GM23338 (cell line): ENCODE results near the gene TXNRD1. TPM values are rescaled to one million over a fixed set of nuclear protein-coding genes. Genes with fewer than 3 reads are reported as not detected.

Experiments used
- ATAC-seq: fragments of 200-7000 bp; cut with Tn5 transposase; 3 replicates; pipeline ENCODE4 v1.9.1; 2020
- DNase-seq: peaks from one replicate; pipeline ENCODE4 v3.0.0-alpha.2; 2015; ENCODE audit warnings: low spot score
- H2AFZ ChIP-seq: fragments of 200-600 bp; sonication (generic); 2 replicates; pipeline ENCODE4 v1.8.0; 2016; ENCODE audit warnings: antibody characterized with exemption, mild to moderate bottlenecking, moderate library complexity
- H3F3A ChIP-seq: fragments of 200-600 bp; sonication (generic); replicated peaks from 2 replicates; pipeline ENCODE4 v1.8.0; 2017; ENCODE audit warnings: antibody characterized with exemption, mixed run types, low read depth
- H3K27ac ChIP-seq: fragments of 200-600 bp; sonication (generic); 2 replicates; pipeline ENCODE4 v1.6.1; 2016; ENCODE audit warnings: low read depth
- H3K27me3 ChIP-seq: fragments of 200-600 bp; sonication (generic); 2 replicates; pipeline ENCODE4 v1.8.0; 2016; ENCODE audit warnings: mild to moderate bottlenecking, mixed run types, moderate library complexity; ENCODE audit not compliant: insufficient read depth
- H3K36me3 ChIP-seq: fragments of 200-600 bp; sonication (generic); 2 replicates; pipeline ENCODE4 v1.8.0; 2016; ENCODE audit warnings: mild to moderate bottlenecking; ENCODE audit not compliant: insufficient read depth
- H3K4me1 ChIP-seq: fragments of 200-600 bp; sonication (generic); 2 replicates; pipeline ENCODE4 v1.8.0; 2016; ENCODE audit warnings: mild to moderate bottlenecking, moderate library complexity; ENCODE audit not compliant: insufficient read depth
- H3K4me2 ChIP-seq: fragments of 200-600 bp; sonication (generic); 2 replicates; pipeline ENCODE4 v1.7.1; 2017; ENCODE audit warnings: mixed run types
- H3K4me3 ChIP-seq: fragments of 200-600 bp; sonication (generic); 2 replicates; pipeline ENCODE4 v1.6.1; 2016; ENCODE audit warnings: mixed run types
- H3K79me2 ChIP-seq: fragments of 200-600 bp; sonication (generic); replicated peaks from 2 replicates; pipeline ENCODE4 v1.8.0; 2017; ENCODE audit warnings: mild to moderate bottlenecking; ENCODE audit not compliant: insufficient read depth
- H3K9me2 ChIP-seq: fragments of 200-600 bp; sonication (generic); 2 replicates; pipeline ENCODE4 v1.8.0; 2017; ENCODE audit not compliant: insufficient read depth
- H4K20me1 ChIP-seq: fragments of 200-600 bp; sonication (generic); replicated peaks from 2 replicates; pipeline ENCODE4 v1.8.0; 2017; ENCODE audit warnings: mild to moderate bottlenecking; ENCODE audit not compliant: insufficient read depth
- H3K27ac Mint-ChIP-seq: 2 replicates; pipeline ENCODE4 v1.8.0; 2020; ENCODE audit warnings: inconsistent platforms, mild to moderate bottlenecking, moderate library complexity, mixed read lengths
- H3K27me3 Mint-ChIP-seq: 3 replicates; pipeline ENCODE4 v1.8.0; 2022; ENCODE audit warnings: low read depth, mild to moderate bottlenecking, moderate library complexity, mixed read lengths, inconsistent platforms; ENCODE audit not compliant: insufficient read depth, poor library complexity
- H3K36me3 Mint-ChIP-seq: 3 replicates; pipeline ENCODE4 v1.8.0; 2021; ENCODE audit warnings: low read depth, mild to moderate bottlenecking, inconsistent platforms, moderate library complexity, mixed read lengths
- H3K4me1 Mint-ChIP-seq: 3 replicates; pipeline ENCODE4 v1.8.0; 2020; ENCODE audit warnings: mild to moderate bottlenecking, inconsistent platforms, mixed read lengths
- H3K4me3 Mint-ChIP-seq: 3 replicates; pipeline ENCODE4 v1.8.0; 2021; ENCODE audit warnings: moderate library complexity, mild to moderate bottlenecking, inconsistent platforms, mixed read lengths
- H3K9me3 Mint-ChIP-seq: 3 replicates; pipeline ENCODE4 v1.8.0; 2020; ENCODE audit warnings: moderate library complexity, mild to moderate bottlenecking, inconsistent platforms, mixed read lengths
- POLR2AphosphoS5 ChIP-seq: IDR thresholded peaks from 2 replicates; pipeline ENCODE4 v1.6.1; 2016; ENCODE audit warnings: antibody characterized with exemption, low read depth
- ZNF114 ChIP-seq: fragments of 250-450 bp; sonication (Bioruptor Pico); IDR thresholded peaks from 2 replicates; pipeline ENCODE4 v1.5.0; 2020; ENCODE audit warnings: mild to moderate bottlenecking, moderate library complexity
- polyA plus RNA-seq: library from polyadenylated mRNA; unstranded; fragments of >200 nt; fragmentation: Nextera tagmentation; extraction: Ambion mirVana; gene quantifications from 2 replicates; pipeline ENCODE4 v1.2.1, GENCODE V29; 2016
- total RNA-seq: library from RNA; depleted of rRNA; stranded (reverse); fragments of >200 nt; shearing (Covaris generic); gene quantifications from 2 replicates; pipeline ENCODE4 v1.2.3, GENCODE V29; 2014
- TF ChIP-seq, protein P1 (sequence below), 2 experiments: fragments of 200-600 bp in 1 of 2; sonication (generic) in 1 of 2; conservative IDR thresholded peaks; 2 replicates each; pipeline versions ENCODE4 v1.5.1 to v1.6.1; 2016 to 2017; ENCODE audit warnings: antibody characterized with exemption in 2 of 2, low read depth in 2 of 2, mild to moderate bottlenecking in 2 of 2, moderate library complexity in 1 of 2
- TF ChIP-seq, protein P2 (sequence below): IDR thresholded peaks from 2 replicates; pipeline ENCODE4 v1.6.1; 2016; ENCODE audit warnings: antibody characterized with exemption
- TF ChIP-seq, protein P3 (sequence below): fragments of 250-450 bp; sonication (Bioruptor Pico); IDR thresholded peaks from 2 replicates; pipeline ENCODE4 v1.5.0; 2020; ENCODE audit warnings: mild to moderate bottlenecking, moderate library complexity

The TXNRD1 gene
- total and polyA plus RNA-seq, 2 experiments from 2014 or later, result 115 to 127 TPM

DNA sequence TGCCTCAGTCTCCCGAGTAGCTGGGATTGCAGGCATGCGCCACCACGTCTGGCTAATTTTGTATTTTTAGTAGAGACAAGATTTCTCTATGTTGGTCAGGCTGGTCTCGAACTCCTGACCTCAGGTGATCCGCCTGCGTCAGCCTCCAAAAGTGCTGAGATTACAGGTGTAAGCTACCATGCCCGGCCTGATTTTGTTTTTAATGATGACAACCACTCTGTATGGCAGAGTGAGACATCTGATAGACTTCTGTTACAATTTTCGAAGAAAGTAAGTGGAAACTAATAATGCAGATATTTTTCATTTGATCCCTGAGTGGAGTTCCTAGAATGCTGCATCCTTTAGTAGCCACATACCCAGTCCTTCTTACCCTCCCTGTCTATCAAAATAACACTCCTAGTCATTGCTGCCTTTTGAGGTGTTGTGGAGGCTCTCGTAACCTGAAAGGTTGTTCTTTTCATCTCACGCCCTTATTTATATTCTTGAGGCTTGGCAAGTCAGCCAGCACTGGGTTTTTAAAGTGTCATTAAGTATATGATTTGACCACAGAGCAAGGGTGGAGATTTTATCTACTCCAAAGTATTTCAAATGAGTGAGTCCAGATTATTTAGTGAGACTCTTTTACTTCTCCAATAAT, 82.0 kb downstream of the TXNRD1 start:
- Histone ChIP-seq H3K4me2 (no peak overlapping the region), H3K27ac (no peak overlapping the region), H3K27me3 (no peaks in the 10 kb centered on the region), H4K20me1 (peaks cover 70% of the 10 kb centered on the region), H3K4me3 (no peak overlapping the region), H2AFZ (no peak overlapping the region), H3F3A (peaks cover 3% of the 10 kb centered on the region; the same call in 1 of the 2 replicates), H3K9me2 (no peaks in the 10 kb centered on the region), H3K79me2 (peaks cover 93% of the 10 kb centered on the region), H3K4me1 (peaks cover 15% of the 10 kb centered on the region), H3K36me3 (peaks cover 13% of the 10 kb centered on the region)
- peaks cover 33% of the 10 kb centered on the region for H3K4me1 Mint-ChIP-seq
- peaks cover 59% of the 10 kb centered on the region for H3K36me3 Mint-ChIP-seq
- H3K27me3 Mint-ChIP-seq, result peaks cover 3% of the 10 kb centered on the region
- no peak for TF ChIP-seq POLR2AphosphoS5
- TF ChIP-seq ZNF114 (CRISPR knock-in tag), result no peak
- TF ChIP-seq, protein P1, sequence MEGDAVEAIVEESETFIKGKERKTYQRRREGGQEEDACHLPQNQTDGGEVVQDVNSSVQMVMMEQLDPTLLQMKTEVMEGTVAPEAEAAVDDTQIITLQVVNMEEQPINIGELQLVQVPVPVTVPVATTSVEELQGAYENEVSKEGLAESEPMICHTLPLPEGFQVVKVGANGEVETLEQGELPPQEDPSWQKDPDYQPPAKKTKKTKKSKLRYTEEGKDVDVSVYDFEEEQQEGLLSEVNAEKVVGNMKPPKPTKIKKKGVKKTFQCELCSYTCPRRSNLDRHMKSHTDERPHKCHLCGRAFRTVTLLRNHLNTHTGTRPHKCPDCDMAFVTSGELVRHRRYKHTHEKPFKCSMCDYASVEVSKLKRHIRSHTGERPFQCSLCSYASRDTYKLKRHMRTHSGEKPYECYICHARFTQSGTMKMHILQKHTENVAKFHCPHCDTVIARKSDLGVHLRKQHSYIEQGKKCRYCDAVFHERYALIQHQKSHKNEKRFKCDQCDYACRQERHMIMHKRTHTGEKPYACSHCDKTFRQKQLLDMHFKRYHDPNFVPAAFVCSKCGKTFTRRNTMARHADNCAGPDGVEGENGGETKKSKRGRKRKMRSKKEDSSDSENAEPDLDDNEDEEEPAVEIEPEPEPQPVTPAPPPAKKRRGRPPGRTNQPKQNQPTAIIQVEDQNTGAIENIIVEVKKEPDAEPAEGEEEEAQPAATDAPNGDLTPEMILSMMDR (conservative IDR thresholded peaks at IDR 0.05; ENCODE audit: low read depth in 2 of 2), result no peak
- no peak overlapping the region for H3K27ac Mint-ChIP-seq
- H3K4me3 Mint-ChIP-seq, result no peak overlapping the region
- ATAC-seq (no peak), DNase-seq (no peak)
- H3K9me3 Mint-ChIP-seq, result no peaks in the 10 kb centered on the region; the same call in 2 of the 3 replicates

DNA sequence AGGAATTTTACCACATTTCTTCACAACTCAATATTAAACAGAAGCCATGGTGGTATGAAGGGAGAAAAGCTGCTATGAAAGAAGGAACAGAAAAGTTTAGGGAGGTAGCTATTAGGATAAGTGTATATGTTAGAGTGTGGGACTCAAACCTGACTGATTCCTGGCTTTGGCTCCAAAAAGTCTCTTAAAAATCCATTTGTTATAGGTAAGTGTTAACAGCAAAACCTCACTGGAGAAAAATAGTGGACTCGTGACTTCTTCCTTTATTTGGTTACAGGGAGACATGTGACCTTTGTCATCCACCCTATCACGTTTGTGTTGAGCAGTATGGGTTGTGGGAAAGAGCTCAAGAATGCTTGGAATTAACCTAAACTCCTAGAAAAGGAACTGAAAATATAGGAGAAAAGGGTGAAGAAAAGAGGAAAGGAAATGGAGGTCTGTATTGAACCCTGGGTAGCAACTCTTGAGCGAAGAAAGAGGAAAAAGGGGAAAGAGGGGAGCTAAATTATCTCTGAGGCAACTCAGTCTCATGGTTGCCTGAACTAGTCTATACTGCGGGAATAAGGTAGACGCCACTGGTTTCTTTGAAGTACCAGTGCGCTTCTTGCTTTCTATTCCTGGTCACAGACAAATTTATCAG, 84.4 kb downstream of the TXNRD1 start:
- Mint-ChIP-seq H3K4me3 (no peak overlapping the region; the same call in 2 of the 3 replicates), H3K4me1 (peaks cover 36% of the 10 kb centered on the region), H3K27ac (no peak overlapping the region; the same call in 1 of the 2 replicates), H3K36me3 (peaks cover 51% of the 10 kb centered on the region), H3K27me3 (peaks cover 12% of the 10 kb centered on the region), H3K9me3 (no peaks in the 10 kb centered on the region; the same call in 2 of the 3 replicates)
- H3K4me2 ChIP-seq, result no peak overlapping the region
- peak; percentile 30 for DNase-seq
- peaks cover 85% of the 10 kb centered on the region for H3K79me2 ChIP-seq
- no peak overlapping the region for H3K27ac ChIP-seq
- H2AFZ ChIP-seq, result no peak overlapping the region
- TF ChIP-seq, protein P2, sequence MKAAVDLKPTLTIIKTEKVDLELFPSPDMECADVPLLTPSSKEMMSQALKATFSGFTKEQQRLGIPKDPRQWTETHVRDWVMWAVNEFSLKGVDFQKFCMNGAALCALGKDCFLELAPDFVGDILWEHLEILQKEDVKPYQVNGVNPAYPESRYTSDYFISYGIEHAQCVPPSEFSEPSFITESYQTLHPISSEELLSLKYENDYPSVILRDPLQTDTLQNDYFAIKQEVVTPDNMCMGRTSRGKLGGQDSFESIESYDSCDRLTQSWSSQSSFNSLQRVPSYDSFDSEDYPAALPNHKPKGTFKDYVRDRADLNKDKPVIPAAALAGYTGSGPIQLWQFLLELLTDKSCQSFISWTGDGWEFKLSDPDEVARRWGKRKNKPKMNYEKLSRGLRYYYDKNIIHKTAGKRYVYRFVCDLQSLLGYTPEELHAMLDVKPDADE, result no peak
- TF ChIP-seq, protein P3, sequence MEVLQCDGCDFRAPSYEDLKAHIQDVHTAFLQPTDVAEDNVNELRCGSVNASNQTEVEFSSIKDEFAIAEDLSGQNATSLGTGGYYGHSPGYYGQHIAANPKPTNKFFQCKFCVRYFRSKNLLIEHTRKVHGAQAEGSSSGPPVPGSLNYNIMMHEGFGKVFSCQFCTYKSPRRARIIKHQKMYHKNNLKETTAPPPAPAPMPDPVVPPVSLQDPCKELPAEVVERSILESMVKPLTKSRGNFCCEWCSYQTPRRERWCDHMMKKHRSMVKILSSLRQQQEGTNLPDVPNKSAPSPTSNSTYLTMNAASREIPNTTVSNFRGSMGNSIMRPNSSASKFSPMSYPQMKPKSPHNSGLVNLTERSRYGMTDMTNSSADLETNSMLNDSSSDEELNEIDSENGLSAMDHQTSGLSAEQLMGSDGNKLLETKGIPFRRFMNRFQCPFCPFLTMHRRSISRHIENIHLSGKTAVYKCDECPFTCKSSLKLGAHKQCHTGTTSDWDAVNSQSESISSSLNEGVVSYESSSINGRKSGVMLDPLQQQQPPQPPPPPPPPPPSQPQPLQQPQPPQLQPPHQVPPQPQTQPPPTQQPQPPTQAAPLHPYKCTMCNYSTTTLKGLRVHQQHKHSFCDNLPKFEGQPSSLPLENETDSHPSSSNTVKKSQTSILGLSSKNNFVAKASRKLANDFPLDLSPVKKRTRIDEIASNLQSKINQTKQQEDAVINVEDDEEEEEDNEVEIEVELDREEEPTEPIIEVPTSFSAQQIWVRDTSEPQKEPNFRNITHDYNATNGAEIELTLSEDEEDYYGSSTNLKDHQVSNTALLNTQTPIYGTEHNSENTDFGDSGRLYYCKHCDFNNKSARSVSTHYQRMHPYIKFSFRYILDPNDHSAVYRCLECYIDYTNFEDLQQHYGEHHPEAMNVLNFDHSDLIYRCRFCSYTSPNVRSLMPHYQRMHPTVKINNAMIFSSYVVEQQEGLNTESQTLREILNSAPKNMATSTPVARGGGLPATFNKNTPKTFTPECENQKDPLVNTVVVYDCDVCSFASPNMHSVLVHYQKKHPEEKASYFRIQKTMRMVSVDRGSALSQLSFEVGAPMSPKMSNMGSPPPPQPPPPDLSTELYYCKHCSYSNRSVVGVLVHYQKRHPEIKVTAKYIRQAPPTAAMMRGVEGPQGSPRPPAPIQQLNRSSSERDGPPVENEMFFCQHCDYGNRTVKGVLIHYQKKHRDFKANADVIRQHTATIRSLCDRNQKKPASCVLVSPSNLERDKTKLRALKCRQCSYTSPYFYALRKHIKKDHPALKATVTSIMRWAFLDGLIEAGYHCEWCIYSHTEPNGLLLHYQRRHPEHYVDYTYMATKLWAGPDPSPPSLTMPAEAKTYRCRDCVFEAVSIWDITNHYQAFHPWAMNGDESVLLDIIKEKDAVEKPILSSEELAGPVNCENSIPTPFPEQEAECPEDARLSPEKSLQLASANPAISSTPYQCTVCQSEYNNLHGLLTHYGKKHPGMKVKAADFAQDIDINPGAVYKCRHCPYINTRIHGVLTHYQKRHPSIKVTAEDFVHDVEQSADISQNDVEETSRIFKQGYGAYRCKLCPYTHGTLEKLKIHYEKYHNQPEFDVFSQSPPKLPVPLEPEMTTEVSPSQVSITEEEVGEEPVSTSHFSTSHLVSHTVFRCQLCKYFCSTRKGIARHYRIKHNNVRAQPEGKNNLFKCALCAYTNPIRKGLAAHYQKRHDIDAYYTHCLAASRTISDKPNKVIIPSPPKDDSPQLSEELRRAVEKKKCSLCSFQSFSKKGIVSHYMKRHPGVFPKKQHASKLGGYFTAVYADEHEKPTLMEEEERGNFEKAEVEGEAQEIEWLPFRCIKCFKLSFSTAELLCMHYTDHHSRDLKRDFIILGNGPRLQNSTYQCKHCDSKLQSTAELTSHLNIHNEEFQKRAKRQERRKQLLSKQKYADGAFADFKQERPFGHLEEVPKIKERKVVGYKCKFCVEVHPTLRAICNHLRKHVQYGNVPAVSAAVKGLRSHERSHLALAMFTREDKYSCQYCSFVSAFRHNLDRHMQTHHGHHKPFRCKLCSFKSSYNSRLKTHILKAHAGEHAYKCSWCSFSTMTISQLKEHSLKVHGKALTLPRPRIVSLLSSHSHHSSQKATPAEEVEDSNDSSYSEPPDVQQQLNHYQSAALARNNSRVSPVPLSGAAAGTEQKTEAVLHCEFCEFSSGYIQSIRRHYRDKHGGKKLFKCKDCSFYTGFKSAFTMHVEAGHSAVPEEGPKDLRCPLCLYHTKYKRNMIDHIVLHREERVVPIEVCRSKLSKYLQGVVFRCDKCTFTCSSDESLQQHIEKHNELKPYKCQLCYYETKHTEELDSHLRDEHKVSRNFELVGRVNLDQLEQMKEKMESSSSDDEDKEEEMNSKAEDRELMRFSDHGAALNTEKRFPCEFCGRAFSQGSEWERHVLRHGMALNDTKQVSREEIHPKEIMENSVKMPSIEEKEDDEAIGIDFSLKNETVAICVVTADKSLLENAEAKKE (CRISPR knock-in tag), result no peak
- H3K4me1 ChIP-seq, result peaks cover 15% of the 10 kb centered on the region
- H3K36me3 ChIP-seq, result peaks cover 6% of the 10 kb centered on the region; the same call in 1 of the 2 replicates
- H3K4me3 ChIP-seq, result no peak overlapping the region
- H3K9me2 ChIP-seq, result no peaks in the 10 kb centered on the region
- H3K27me3 ChIP-seq, result 0 out of 2 replicates have a peak, but pooled peaks cover 3% of the 10 kb centered on the region
- H3F3A ChIP-seq, result peaks cover 12% of the 10 kb centered on the region
- ATAC-seq, result no peak
- peaks cover 65% of the 10 kb centered on the region for H4K20me1 ChIP-seq
